Fibroblast of the aortic adventitia (primary cell): ENCODE results near the gene VTI1A. TPM values are rescaled to one million over a fixed set of nuclear protein-coding genes. Genes with fewer than 3 reads are reported as not detected.

Source experiments
- DNase-seq: peaks from one replicate; pipeline ENCODE4 v3.0.0-alpha.2; 2010; ENCODE audit warnings: low read depth
- H3K4me3 ChIP-seq: 2 replicates; pipeline ENCODE4 v1.5.1; 2011; ENCODE audit warnings: low read depth, mild to moderate bottlenecking, control low read depth, low read length, moderate library complexity
- total RNA-seq: library from RNA; depleted of rRNA; stranded (reverse); fragments of >200 nt; gene quantifications from 2 replicates; pipeline ENCODE4 v1.2.3, GENCODE V29; 2012; ENCODE audit warnings: low replicate concordance
- TF ChIP-seq, protein P1 (sequence below): IDR thresholded peaks from 2 replicates; pipeline ENCODE4 v1.5.1; 2011; ENCODE audit warnings: mild to moderate bottlenecking, low read length, control low read depth, inconsistent platforms; ENCODE audit not compliant: insufficient read depth

The VTI1A gene
- total RNA-seq, 1 donor = 44.5 TPM

DNA sequence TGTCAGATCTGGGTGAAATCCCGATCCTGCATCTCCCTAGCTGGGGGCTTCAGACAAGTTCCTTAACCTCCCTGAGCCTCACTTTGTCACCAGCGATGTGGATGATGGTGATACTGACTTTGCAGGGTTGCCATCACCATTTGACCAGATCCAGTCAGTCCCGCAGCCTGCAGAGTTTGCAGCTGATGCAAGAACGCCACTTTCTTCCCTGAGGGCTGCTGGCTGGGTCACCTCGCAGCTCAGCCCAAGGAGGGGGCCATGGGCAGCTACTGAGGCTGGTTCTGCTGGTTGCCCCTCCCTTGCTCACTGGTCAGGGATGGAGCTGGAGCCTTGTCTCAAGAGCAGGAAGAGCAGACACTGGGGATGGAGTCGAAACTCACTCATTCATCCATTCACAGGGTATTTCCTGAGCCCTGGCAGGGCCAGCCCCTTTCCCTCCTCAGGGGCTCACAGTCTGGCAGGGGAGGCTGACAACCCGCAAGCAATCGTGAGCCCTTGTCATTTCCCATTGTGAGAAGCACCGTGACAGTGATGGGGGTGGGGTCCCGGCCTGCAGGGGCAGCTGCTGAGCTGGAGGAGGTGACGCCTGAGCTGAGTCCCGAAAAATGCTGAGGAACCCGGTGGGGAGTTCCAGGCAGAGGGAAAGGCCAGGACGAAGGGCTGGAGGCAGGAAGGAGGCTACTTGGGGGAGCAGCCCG, 391.9 kb downstream of the VTI1A start:
- DNase-seq = no peak
- H3K4me3 ChIP-seq = no peak overlapping the region
- TF ChIP-seq, protein P1, sequence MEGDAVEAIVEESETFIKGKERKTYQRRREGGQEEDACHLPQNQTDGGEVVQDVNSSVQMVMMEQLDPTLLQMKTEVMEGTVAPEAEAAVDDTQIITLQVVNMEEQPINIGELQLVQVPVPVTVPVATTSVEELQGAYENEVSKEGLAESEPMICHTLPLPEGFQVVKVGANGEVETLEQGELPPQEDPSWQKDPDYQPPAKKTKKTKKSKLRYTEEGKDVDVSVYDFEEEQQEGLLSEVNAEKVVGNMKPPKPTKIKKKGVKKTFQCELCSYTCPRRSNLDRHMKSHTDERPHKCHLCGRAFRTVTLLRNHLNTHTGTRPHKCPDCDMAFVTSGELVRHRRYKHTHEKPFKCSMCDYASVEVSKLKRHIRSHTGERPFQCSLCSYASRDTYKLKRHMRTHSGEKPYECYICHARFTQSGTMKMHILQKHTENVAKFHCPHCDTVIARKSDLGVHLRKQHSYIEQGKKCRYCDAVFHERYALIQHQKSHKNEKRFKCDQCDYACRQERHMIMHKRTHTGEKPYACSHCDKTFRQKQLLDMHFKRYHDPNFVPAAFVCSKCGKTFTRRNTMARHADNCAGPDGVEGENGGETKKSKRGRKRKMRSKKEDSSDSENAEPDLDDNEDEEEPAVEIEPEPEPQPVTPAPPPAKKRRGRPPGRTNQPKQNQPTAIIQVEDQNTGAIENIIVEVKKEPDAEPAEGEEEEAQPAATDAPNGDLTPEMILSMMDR = no peak

GRCh38 chr10:112839928-112840654, 393.1 kb downstream of the VTI1A start:
- H3K4me3 ChIP-seq = no peak overlapping the region
- no peak for DNase-seq
- TF ChIP-seq, protein P1 = no peak

DNA sequence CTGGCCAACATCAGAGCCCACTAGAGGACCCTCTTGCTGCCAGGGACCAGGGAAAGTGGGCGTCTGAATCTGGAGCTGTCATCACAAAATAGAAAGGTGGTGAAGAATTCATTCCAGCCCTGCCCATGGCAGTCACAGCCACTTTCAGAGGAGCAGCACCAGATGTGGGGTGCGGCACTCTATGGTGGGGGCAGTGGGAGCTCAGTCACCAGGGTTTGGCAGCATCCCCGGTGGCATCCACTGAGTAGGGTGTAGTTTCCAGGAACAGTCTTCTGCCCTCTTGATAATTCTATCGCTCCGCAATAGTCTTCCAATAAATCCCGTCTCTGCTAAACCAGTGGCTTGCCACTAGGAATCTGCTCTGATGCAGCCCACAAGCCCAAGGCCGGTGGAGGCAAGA, 394.5 kb downstream of the VTI1A start:
- TF ChIP-seq, protein P1 = no peak
- DNase-seq = no peak
- no peak overlapping the region for H3K4me3 ChIP-seq

GRCh38 chr10:112842832-112843360, 395.9 kb downstream of the VTI1A start:
- no peak for DNase-seq
- no peak overlapping the region for H3K4me3 ChIP-seq
- TF ChIP-seq, protein P1 = no peak

- no peak overlapping the region for H3K4me3 ChIP-seq
- TF ChIP-seq, protein P1 = no peak
- DNase-seq = no peak
These were observed 396.6 kb downstream of the VTI1A start for GRCh38 chr10:112843623-112844022.

DNA sequence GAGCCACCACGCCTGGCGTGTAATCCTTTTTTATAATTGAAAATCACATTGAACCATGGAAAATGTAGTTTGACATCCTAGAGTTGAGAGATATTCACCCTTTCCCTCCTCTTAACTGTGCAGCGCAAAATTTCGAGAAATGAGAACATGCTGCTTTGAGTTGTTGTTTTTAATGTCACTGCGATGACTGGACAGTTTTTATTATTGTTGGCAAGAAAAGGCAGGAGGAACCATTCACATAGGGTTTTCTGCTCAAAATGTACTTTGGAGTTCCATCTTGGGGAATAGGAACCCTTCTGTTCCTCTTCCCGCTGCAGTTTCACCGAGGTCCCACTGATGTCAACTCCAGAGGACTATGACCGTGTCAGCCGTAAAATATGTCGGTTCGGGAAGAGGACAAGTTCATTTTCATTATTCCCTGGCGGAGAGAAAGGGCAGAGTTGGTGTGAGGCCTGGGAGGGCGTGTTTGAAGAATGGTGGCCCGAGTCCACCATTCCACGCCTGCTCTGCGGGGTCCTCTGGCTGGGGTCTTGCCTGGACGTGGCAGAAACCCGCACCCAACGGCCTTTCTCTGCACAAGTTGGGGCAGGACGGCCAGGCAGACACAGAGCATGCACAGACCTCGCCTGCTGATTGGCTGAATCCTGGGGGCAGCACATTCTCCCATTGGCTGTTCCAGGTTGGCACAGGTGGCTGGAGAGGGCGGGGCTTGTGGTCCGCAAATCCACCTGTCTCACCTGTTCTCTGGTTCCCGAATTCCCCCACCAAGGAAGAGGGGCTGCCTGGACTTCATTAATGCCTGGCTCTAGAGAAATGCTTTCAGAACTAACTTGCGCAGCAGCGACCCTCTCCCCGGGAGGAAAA, 397.9 kb downstream of the VTI1A start:
- no peak overlapping the region for H3K4me3 ChIP-seq
- TF ChIP-seq, protein P1 = no peak
- DNase-seq = no peak
